HG03460 (cell line): Measurements from ENCODE around the gene GLCE.
"Not testable (repeated sequence)": the region's sequence is repeated elsewhere in the genome, so short reads cannot be mapped to it uniquely, and the experiment has no call there.

ENCODE experiments used
- ATAC-seq: cut with Tn5 transposase; IDR thresholded peaks from one replicate; pipeline ENCODE4 v1.9.1; 2021; ENCODE audit not compliant: unreplicated experiment

The GLCE gene

GRCh38 chr15:69271217-69271616, 110.8 kb downstream of the GLCE start:
- ATAC-seq: no peak

- no peak for ATAC-seq
These were observed 111.7 kb downstream of the GLCE start for GRCh38 chr15:69272139-69272538.

GRCh38 chr15:69272891-69273290, 112.5 kb downstream of the GLCE start:
- no peak for ATAC-seq

- no peak for ATAC-seq
These were observed 114.7 kb downstream of the GLCE start for GRCh38 chr15:69275074-69275670.

GRCh38 chr15:69275933-69276560, 115.6 kb downstream of the GLCE start:
- no peak for ATAC-seq

- no peak for ATAC-seq
These were observed 116.9 kb downstream of the GLCE start for GRCh38 chr15:69277316-69277715.

GRCh38 chr15:69279636-69280035, 119.2 kb downstream of the GLCE start:
- no peak for ATAC-seq

GRCh38 chr15:69280783-69281182, 120.3 kb downstream of the GLCE start:
- ATAC-seq: no peak

GRCh38 chr15:69282104-69282743, 121.8 kb downstream of the GLCE start:
- no peak for ATAC-seq

GRCh38 chr15:69285834-69286233, 125.4 kb downstream of the GLCE start:
- no peak for ATAC-seq

- no peak for ATAC-seq
These were observed 127.6 kb downstream of the GLCE start for GRCh38 chr15:69288011-69288410.

- ATAC-seq: no peak
These were observed 128.3 kb downstream of the GLCE start for GRCh38 chr15:69288531-69289341.

GRCh38 chr15:69289342-69290146, 129.1 kb downstream of the GLCE start:
- no peak for ATAC-seq

GRCh38 chr15:69290346-69291164, 130.1 kb downstream of the GLCE start:
- no peak for ATAC-seq

- ATAC-seq: not testable (repeated sequence)
These were observed 131.2 kb downstream of the GLCE start for GRCh38 chr15:69291651-69292050.

GRCh38 chr15:69292826-69293420, 132.5 kb downstream of the GLCE start:
- no peak for ATAC-seq

GRCh38 chr15:69293741-69294615, 133.5 kb downstream of the GLCE start:
- no peak for ATAC-seq

GRCh38 chr15:69296606-69297005, 136.2 kb downstream of the GLCE start:
- ATAC-seq: no peak
